Naive thymus-derived CD8-positive, alpha-beta T cell (primary cell): ENCODE data around the gene CFAP58. TPM values are rescaled to one million over a fixed set of nuclear protein-coding genes. Genes with fewer than 3 reads are reported as not detected.

Experiments used
- ATAC-seq, 2 donors: fragments of 150-1000 bp; cut with Tn5 transposase in 1 of 2; sonication (Bioruptor Pico), chemical (Tn5 transposase) in 1 of 2; 1 replicate in 1 of 2; 2 replicates in 1 of 2; pipeline ENCODE4 v1.10.0; 2021; ENCODE audit warnings: mild to moderate bottlenecking in 2 of 2, moderate library complexity in 2 of 2
- POLR2A ChIA-PET: fragments of 350-600 bp; sonication (Branson Sonifier 250); formaldehyde crosslinking; loops from one replicate; lab custom pipeline; 2021; ENCODE audit warnings: antibody characterized with exemption; lab: Charles Lee
- DNase-seq, 10 donors: peaks; one replicate each; pipeline versions ENCODE4 v3.0.0 to v3.0.0-alpha.2; 2020 to 2022
- H3K27ac Mint-ChIP-seq, 10 donors: one replicate each; pipeline ENCODE4 v1.8.0; 2020 to 2022; ENCODE audit warnings: mild to moderate bottlenecking in 10 of 10, mixed read lengths in 10 of 10, moderate library complexity in 4 of 10, inconsistent platforms in 1 of 10
- H3K27me3 Mint-ChIP-seq, 5 donors: one replicate each; pipeline ENCODE4 v1.8.0; 2021 to 2022; ENCODE audit warnings: mixed read lengths in 5 of 5
- H3K36me3 Mint-ChIP-seq, 3 donors: one replicate each; pipeline ENCODE4 v1.8.0; 2020 to 2022; ENCODE audit warnings: mixed read lengths in 3 of 3, mild to moderate bottlenecking in 2 of 3, inconsistent platforms in 1 of 3
- H3K4me1 Mint-ChIP-seq, 4 donors: one replicate each; pipeline ENCODE4 v1.8.0; 2021 to 2022; ENCODE audit warnings: mixed read lengths in 4 of 4
- H3K4me3 Mint-ChIP-seq, 10 donors: one replicate each; pipeline ENCODE4 v1.8.0; 2020 to 2022; ENCODE audit warnings: mild to moderate bottlenecking in 10 of 10, mixed read lengths in 10 of 10, moderate library complexity in 6 of 10, inconsistent platforms in 1 of 10
- H3K9me3 Mint-ChIP-seq, 9 donors: one replicate each; pipeline ENCODE4 v1.8.0; 2020 to 2022; ENCODE audit warnings: mixed read lengths in 9 of 9, mild to moderate bottlenecking in 3 of 9, inconsistent platforms in 1 of 9, moderate library complexity in 1 of 9
- polyA plus RNA-seq, 3 donors: library from polyadenylated mRNA; unstranded; fragments of 300-500 nt; fragmentation: Illumina TruSeq; gene quantifications; one replicate each; pipeline ENCODE4 v1.2.3, GENCODE V29; 2021
- total RNA-seq, 8 experiments: library from RNA in 2 of 8; stranded (reverse) in 2 of 8; gene quantifications; one replicate each; pipeline ENCODE4 v1.2.3 and lab custom pipeline; 2021 to 2026

Gene CFAP58
- total and polyA plus RNA-seq, 5 experiments from 2014 or later = not detected

GRCh38 chr10:104429846-104430245 is 76.2 kb downstream of the CFAP58 start:
- no peaks in the 10 kb centered on the region for H3K36me3 Mint-ChIP-seq
- ATAC-seq = no peak
- POLR2A ChIA-PET = no interaction called here

GRCh38 chr10:104430360-104430759 is 76.7 kb downstream of the CFAP58 start:
- ATAC-seq (no peak), DNase-seq (no peak)
- POLR2A ChIA-PET = no interaction called here
- H3K27ac Mint-ChIP-seq = no peak overlapping the region
- no peaks in the 10 kb centered on the region for H3K36me3 Mint-ChIP-seq
- no peaks in the 10 kb centered on the region for H3K4me1 Mint-ChIP-seq
- H3K9me3 Mint-ChIP-seq = peaks cover 0 to 2% (median 0%) of the 10 kb centered on the region in 9 donors
- H3K4me3 Mint-ChIP-seq = no peak overlapping the region
- peaks cover 4 to 11% (median 5%) of the 10 kb centered on the region in 5 donors for H3K27me3 Mint-ChIP-seq

More at GRCh38 chr10:104429846-104430245, 76.2 kb downstream of the CFAP58 start:
- H3K27ac Mint-ChIP-seq = no peak overlapping the region
- no peak overlapping the region for H3K4me3 Mint-ChIP-seq
- H3K9me3 Mint-ChIP-seq = peaks cover 0 to 2% (median 0%) of the 10 kb centered on the region in 9 donors
- H3K27me3 Mint-ChIP-seq = peaks cover 0 to 11% (median 5%) of the 10 kb centered on the region in 5 donors
- H3K4me1 Mint-ChIP-seq = no peaks in the 10 kb centered on the region
- DNase-seq = no peak

DNA sequence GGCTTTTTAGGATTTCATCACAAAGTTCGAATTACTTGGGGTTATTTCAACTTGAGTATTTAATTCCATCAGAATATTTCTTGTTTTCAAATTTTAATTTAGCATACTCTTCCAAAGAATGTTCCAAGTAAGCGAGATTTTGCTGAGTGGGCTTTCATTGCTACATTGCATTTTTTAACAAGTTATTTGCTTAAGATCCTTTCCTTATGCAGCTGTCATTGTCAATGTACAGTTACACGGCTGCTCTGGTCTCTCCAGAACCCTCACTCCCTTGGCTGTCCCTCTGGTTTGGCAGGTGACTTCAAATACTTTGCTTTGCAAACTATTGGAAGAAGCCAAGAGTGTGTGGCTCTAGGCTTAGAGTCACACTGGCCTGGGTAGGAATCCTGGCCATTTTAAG is 80.0 kb downstream of the CFAP58 start:
- peaks cover 0 to 1% (median 0%) of the 10 kb centered on the region in 4 donors for H3K4me1 Mint-ChIP-seq
- no peak overlapping the region for H3K4me3 Mint-ChIP-seq
- H3K9me3 Mint-ChIP-seq = peaks cover 0 to 2% (median 0%) of the 10 kb centered on the region in 9 donors
- no peak for DNase-seq
- no peak overlapping the region for H3K27ac Mint-ChIP-seq
- POLR2A ChIA-PET = no interaction called here
- H3K27me3 Mint-ChIP-seq = peaks cover 7 to 12% (median 10%) of the 10 kb centered on the region in 5 donors
- no peaks in the 10 kb centered on the region for H3K36me3 Mint-ChIP-seq
- ATAC-seq = no peak

- POLR2A ChIA-PET = no interaction called here
- H3K9me3 Mint-ChIP-seq = peaks cover 0 to 2% (median 0%) of the 10 kb centered on the region in 9 donors
- peaks cover 7 to 13% (median 11%) of the 10 kb centered on the region in 5 donors for H3K27me3 Mint-ChIP-seq
- ATAC-seq = no peak
- no peak for DNase-seq
- peaks cover 0 to 1% (median 0%) of the 10 kb centered on the region in 4 donors for H3K4me1 Mint-ChIP-seq
- H3K4me3 Mint-ChIP-seq = no peak overlapping the region
- H3K36me3 Mint-ChIP-seq = no peaks in the 10 kb centered on the region
- no peak overlapping the region for H3K27ac Mint-ChIP-seq
Observed at GRCh38 chr10:104434601-104435000, 81.0 kb downstream of the CFAP58 start.

DNA sequence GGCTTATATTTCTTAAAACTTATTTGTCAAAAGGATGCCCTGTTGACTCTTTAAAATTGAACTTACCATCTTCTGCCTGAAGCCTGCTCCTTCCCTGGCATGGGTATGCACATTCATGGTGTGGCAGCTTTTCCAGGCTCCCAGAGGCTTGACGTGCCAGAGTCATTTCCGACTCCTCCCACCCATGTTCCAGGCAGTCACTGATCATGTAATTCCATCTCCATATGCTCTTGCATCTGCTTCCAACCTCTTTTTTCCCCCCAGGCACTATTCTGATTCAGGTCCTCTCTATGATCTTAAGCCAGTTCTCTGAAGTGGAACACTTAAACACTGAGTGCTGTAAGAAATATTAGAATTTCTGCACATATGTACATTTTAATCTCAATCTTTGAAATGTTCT is 82.2 kb downstream of the CFAP58 start:
- H3K4me3 Mint-ChIP-seq = no peak overlapping the region
- no peak for ATAC-seq
- H3K36me3 Mint-ChIP-seq = no peaks in the 10 kb centered on the region
- peaks cover 7 to 14% (median 12%) of the 10 kb centered on the region in 5 donors for H3K27me3 Mint-ChIP-seq
- peaks cover 0 to 2% (median 0%) of the 10 kb centered on the region in 9 donors for H3K9me3 Mint-ChIP-seq
- H3K27ac Mint-ChIP-seq = no peak overlapping the region
- POLR2A ChIA-PET = no interaction called here
- DNase-seq = no peak
- H3K4me1 Mint-ChIP-seq = peaks cover 0 to 1% (median 0%) of the 10 kb centered on the region in 4 donors

DNA sequence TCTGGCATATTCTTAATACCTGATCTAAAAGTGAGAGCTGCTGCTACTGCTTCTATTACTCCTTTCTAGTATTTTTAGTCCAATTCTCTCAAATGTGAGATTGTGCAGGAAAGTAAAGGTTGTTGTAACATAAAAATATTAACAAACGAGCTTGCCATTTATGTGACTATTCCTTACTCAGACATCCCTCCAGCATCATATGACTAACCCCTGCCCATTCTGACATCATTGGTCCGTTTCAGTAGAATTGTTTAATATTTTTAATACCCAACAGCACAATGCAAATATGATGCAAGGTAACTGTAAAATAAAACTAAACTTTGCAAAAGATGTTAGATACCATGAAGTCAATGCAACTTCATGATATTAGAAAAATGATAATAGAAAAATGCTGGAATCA is 83.6 kb downstream of the CFAP58 start:
- POLR2A ChIA-PET = no interaction called here
- no peak overlapping the region for H3K27ac Mint-ChIP-seq
- no peaks in the 10 kb centered on the region for H3K36me3 Mint-ChIP-seq

DNA sequence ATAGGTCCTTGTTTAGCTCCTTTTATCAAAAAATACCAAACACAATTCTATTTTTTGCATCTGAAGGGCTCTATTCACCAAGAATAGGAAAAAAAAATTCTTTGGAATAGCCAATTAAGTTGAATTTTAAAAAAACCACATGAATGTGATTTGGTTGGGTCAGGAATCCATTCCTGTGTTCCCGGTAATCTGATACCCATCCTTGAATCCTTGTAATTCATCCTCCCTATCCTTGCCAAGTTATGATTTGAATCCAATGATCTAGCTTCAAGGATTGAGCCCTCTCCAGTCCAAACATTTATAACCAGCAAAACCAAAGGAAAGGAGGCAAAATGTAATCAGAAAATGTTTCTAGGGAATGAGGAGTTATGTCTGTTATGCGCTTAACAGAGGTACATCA is 86.6 kb downstream of the CFAP58 start:
- H3K36me3 Mint-ChIP-seq = no peaks in the 10 kb centered on the region
- ATAC-seq = no peak
- no peak overlapping the region for H3K27ac Mint-ChIP-seq
- H3K4me3 Mint-ChIP-seq = no peak overlapping the region
- no peak for DNase-seq
- POLR2A ChIA-PET = no interaction called here
- peaks cover 2 to 14% (median 7%) of the 10 kb centered on the region in 5 donors for H3K27me3 Mint-ChIP-seq
- H3K4me1 Mint-ChIP-seq = peaks cover 0 to 3% (median 0%) of the 10 kb centered on the region in 4 donors
- no peaks in the 10 kb centered on the region for H3K9me3 Mint-ChIP-seq

More for the DNA sequence above, 83.6 kb downstream of the CFAP58 start:
- Mint-ChIP-seq H3K4me3 (no peak overlapping the region), H3K9me3 (no peaks in the 10 kb centered on the region), H3K4me1 (peaks cover 0 to 3% (median 0%) of the 10 kb centered on the region in 4 donors), H3K27me3 (peaks cover 4 to 16% (median 10%) of the 10 kb centered on the region in 5 donors)
- ATAC-seq = no peak
- no peak for DNase-seq

GRCh38 chr10:104441329-104442000 is 87.8 kb downstream of the CFAP58 start:
- Mint-ChIP-seq H3K36me3 (no peaks in the 10 kb centered on the region), H3K9me3 (no peaks in the 10 kb centered on the region), H3K27ac (no peak overlapping the region), H3K27me3 (peaks cover 0 to 12% (median 2%) of the 10 kb centered on the region in 5 donors), H3K4me3 (no peak overlapping the region), H3K4me1 (peaks cover 0 to 1% (median 0%) of the 10 kb centered on the region in 4 donors)
- DNase-seq = peak in 1 of 10 donors; percentile 1
- peak in 1 of 2 donors; percentile 39 for ATAC-seq
- POLR2A ChIA-PET = no interaction called here

DNA sequence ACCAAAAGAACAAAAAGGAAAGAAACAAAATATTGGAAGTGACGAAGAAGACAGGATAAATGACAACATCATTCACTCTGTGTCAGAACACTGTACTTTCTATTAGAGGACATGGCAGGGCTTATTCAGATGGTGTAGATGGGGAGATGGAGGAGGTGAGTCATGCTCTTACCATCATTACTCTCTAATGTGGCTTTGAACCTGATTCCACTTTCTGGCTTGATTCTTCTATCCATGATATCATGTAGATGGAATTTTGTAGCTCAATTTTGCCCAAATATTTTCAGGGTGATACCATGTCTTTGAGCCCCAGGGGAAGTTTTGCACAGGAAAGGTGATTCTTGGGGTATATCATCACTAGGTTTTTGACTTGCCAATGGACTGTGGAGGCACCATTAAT is 91.7 kb downstream of the CFAP58 start:
- Mint-ChIP-seq H3K27me3 (peaks cover 4 to 18% (median 11%) of the 10 kb centered on the region in 5 donors), H3K9me3 (no peaks in the 10 kb centered on the region), H3K36me3 (no peaks in the 10 kb centered on the region), H3K4me3 (no peak overlapping the region), H3K4me1 (peaks cover 0 to 1% (median 0%) of the 10 kb centered on the region in 4 donors), H3K27ac (peak overlapping the region in 1 of 10 donors; percentile 77)
- POLR2A ChIA-PET = no interaction called here
- DNase-seq = no peak
- ATAC-seq = no peak

DNA sequence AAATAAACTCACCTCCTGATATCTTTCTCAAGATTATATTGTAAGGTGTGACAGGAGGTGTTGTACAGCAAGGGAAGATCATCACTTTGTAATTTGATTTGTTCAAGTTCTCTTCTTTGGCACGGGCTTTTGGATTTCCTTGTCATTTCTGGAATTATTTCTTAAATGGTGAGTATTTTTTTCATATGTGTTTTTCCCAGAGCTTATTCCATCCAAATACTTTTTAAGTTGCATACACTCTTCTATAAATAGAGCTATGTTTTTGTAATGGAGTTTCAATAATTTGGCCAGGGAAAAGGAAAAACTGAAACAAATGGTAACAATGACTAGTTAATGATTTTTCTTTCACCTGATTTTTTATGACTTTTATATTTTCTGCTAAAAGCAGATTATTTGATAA is 92.5 kb downstream of the CFAP58 start:
- H3K36me3 Mint-ChIP-seq = no peaks in the 10 kb centered on the region
- H3K9me3 Mint-ChIP-seq = no peaks in the 10 kb centered on the region
- no peak for DNase-seq
- POLR2A ChIA-PET = no interaction called here
- peaks cover 0 to 1% (median 0%) of the 10 kb centered on the region in 4 donors for H3K4me1 Mint-ChIP-seq
- no peak overlapping the region for H3K27ac Mint-ChIP-seq
- ATAC-seq = no peak
- peaks cover 8 to 18% (median 11%) of the 10 kb centered on the region in 5 donors for H3K27me3 Mint-ChIP-seq
- no peak overlapping the region for H3K4me3 Mint-ChIP-seq

- no peak for ATAC-seq
- Mint-ChIP-seq H3K27ac (no peak overlapping the region), H3K27me3 (peaks cover 9 to 19% (median 11%) of the 10 kb centered on the region in 5 donors), H3K36me3 (no peaks in the 10 kb centered on the region), H3K9me3 (no peaks in the 10 kb centered on the region), H3K4me3 (no peak overlapping the region), H3K4me1 (no peaks in the 10 kb centered on the region)
- POLR2A ChIA-PET = no interaction called here
- DNase-seq = no peak
Observed at GRCh38 chr10:104447331-104447730, 93.7 kb downstream of the CFAP58 start.

DNA sequence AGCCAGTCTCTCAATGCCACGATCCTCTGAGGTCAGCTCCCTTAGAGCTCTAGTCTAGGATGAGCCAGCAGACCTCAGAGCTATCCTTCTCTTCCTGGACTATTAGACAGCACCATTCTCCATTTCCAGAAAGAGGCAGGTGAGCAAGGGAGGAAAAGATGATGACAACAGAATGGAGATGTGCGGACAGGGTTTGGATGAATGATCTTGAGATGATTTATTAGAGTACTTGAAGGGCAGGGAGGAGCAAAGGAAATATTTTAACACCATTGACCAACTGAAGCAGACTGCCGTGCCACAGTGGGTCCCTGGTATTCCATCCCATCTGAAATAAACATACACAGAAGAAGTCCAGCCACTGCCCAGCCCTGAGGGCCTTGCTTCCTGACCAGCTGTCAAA is 94.3 kb downstream of the CFAP58 start:
- Mint-ChIP-seq H3K4me3 (no peak overlapping the region), H3K36me3 (no peaks in the 10 kb centered on the region), H3K27me3 (peaks cover 9 to 19% (median 13%) of the 10 kb centered on the region in 5 donors)

DNA sequence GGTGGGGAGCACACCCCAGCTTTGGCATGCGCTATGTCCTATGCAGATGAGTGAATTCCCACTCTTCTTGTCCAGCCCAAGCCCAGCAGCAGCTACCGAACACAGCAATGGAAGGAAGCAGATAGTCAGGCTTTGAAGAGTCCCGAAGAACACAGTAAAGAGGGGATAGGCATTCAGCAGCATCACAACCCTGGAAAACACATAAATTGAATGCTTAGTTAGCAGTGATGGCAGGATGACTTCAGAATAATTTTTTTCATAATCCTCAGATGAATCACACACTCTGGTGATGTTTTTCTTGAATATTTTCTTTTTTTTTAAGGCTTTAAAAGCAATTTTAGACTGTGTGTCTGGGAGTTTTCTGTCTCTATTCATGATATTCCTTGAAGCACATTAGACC is 95.8 kb downstream of the CFAP58 start:
- H3K27ac Mint-ChIP-seq = no peak overlapping the region
- POLR2A ChIA-PET = no interaction called here
- H3K27me3 Mint-ChIP-seq = peaks cover 9 to 19% (median 14%) of the 10 kb centered on the region in 5 donors

More for the DNA sequence above, 94.3 kb downstream of the CFAP58 start:
- ATAC-seq (no peak), DNase-seq (no peak)
- no peaks in the 10 kb centered on the region for H3K9me3 Mint-ChIP-seq
- H3K4me1 Mint-ChIP-seq = no peaks in the 10 kb centered on the region
- POLR2A ChIA-PET = no interaction called here
- no peak overlapping the region for H3K27ac Mint-ChIP-seq

More for the DNA sequence above, 95.8 kb downstream of the CFAP58 start:
- no peaks in the 10 kb centered on the region for H3K9me3 Mint-ChIP-seq
- H3K4me3 Mint-ChIP-seq = no peak overlapping the region
- H3K4me1 Mint-ChIP-seq = no peaks in the 10 kb centered on the region
- DNase-seq (no peak), ATAC-seq (no peak)
- H3K36me3 Mint-ChIP-seq = no peaks in the 10 kb centered on the region
